Left ventricle myocardium inferior (tissue), 1 donor: ENCODE measurements around the gene BMP7. TPM values are rescaled to one million over a fixed set of nuclear protein-coding genes. Genes with fewer than 3 reads are reported as not detected.

Experiments
- DNase-seq: peaks from one replicate; pipeline ENCODE4 v3.0.0-alpha.2; 2020
- H3K27ac ChIP-seq: fragments of 200-600 bp; replicated peaks from 2 replicates; pipeline ENCODE4 v1.8.0; 2021
- H3K27me3 ChIP-seq: fragments of 200-600 bp; 2 replicates; pipeline ENCODE4 v1.8.0; 2021; ENCODE audit warnings: low read depth
- H3K36me3 ChIP-seq: fragments of 200-600 bp; 2 replicates; pipeline ENCODE4 v1.8.0; 2021
- H3K4me1 ChIP-seq: fragments of 200-600 bp; 2 replicates; pipeline ENCODE4 v1.8.0; 2021
- H3K4me3 ChIP-seq: fragments of 200-600 bp; 2 replicates; pipeline ENCODE4 v1.8.0; 2021; ENCODE audit warnings: mild to moderate bottlenecking, moderate library complexity
- H3K9me3 ChIP-seq: fragments of 200-600 bp; replicated peaks from 2 replicates; pipeline ENCODE4 v1.8.0; 2021
- CTCF ChIP-seq: fragments of 200-600 bp; IDR thresholded peaks from 2 replicates; pipeline ENCODE4 v1.8.0; 2021; ENCODE audit warnings: antibody characterized with exemption, mild to moderate bottlenecking, borderline replicate concordance
- intact Hi-C: fragments of 100-400 bp; cut with micrococcal nuclease; formaldehyde crosslinking; loops from one replicate; pipeline ENCODE4 v1.11.0; 2022
- total RNA-seq: library from RNA; stranded (reverse); fragmentation: NEBNext Ultra II Directional; extraction: Animal tissue kit (Norgen Biotek cat#: 25700); gene quantifications from one replicate; pipeline ENCODE4 v1.2.1, GENCODE V29; 2021
- donor health status: DM: no; HTN: yes; CAD: no; lungs with severe emphysema.

Gene BMP7
- total RNA-seq, 1 donor from 2014 or later, result 19.9 TPM

- H3K4me1 ChIP-seq, result peaks cover 5% of the 10 kb centered on the region
- intact Hi-C loops, result no loop called here
- DNase-seq, result no peak
These were observed 60.7 kb downstream of the BMP7 start for GRCh38 chr20:57205606-57206219.

GRCh38 chr20:57203986-57204385 is 62.5 kb downstream of the BMP7 start:
- no peaks in the 10 kb centered on the region for H3K36me3 ChIP-seq
- intact Hi-C loops, result no loop called here
- H3K4me1 ChIP-seq, result peaks cover 10% of the 10 kb centered on the region
- H3K4me3 ChIP-seq, result no peak overlapping the region
- TF ChIP-seq CTCF, result no peak
- peaks cover 7% of the 10 kb centered on the region for H3K9me3 ChIP-seq
- H3K27me3 ChIP-seq, result peaks cover 8% of the 10 kb centered on the region
- no peak for DNase-seq
- H3K27ac ChIP-seq, result no peak overlapping the region

More at GRCh38 chr20:57205606-57206219, 60.7 kb downstream of the BMP7 start:
- Histone ChIP-seq H3K27me3 (no peaks in the 10 kb centered on the region), H3K9me3 (peaks cover 7% of the 10 kb centered on the region), H3K4me3 (no peak overlapping the region), H3K36me3 (no peaks in the 10 kb centered on the region), H3K27ac (no peak overlapping the region)
- TF ChIP-seq CTCF, result no peak

- H3K36me3 ChIP-seq, result no peaks in the 10 kb centered on the region
- no peak overlapping the region for H3K27ac ChIP-seq
- intact Hi-C loops, result no loop called here
- peaks cover 7% of the 10 kb centered on the region for H3K9me3 ChIP-seq
- H3K4me3 ChIP-seq, result no peak overlapping the region
- no peak for DNase-seq
- peaks cover 16% of the 10 kb centered on the region for H3K27me3 ChIP-seq
- peaks cover 11% of the 10 kb centered on the region for H3K4me1 ChIP-seq
- no peak for TF ChIP-seq CTCF
These were observed 63.2 kb downstream of the BMP7 start for GRCh38 chr20:57203204-57203603.

GRCh38 chr20:57202309-57202708 is 64.1 kb downstream of the BMP7 start:
- TF ChIP-seq CTCF, result no peak
- peaks cover 11% of the 10 kb centered on the region for H3K4me1 ChIP-seq
- DNase-seq, result no peak
- H3K4me3 ChIP-seq, result no peak overlapping the region
- peaks cover 7% of the 10 kb centered on the region for H3K9me3 ChIP-seq
- H3K27ac ChIP-seq, result no peak overlapping the region
- no peaks in the 10 kb centered on the region for H3K36me3 ChIP-seq
- peaks cover 19% of the 10 kb centered on the region for H3K27me3 ChIP-seq
- intact Hi-C loops, result no loop called here

- H3K27me3 ChIP-seq, result peaks cover 23% of the 10 kb centered on the region
- no peak for DNase-seq
- H3K4me1 ChIP-seq, result peaks cover 11% of the 10 kb centered on the region
- intact Hi-C loops, result no loop called here
- H3K27ac ChIP-seq, result no peak overlapping the region
- H3K9me3 ChIP-seq, result no peaks in the 10 kb centered on the region
- no peak overlapping the region for H3K4me3 ChIP-seq
- no peak for TF ChIP-seq CTCF
- no peaks in the 10 kb centered on the region for H3K36me3 ChIP-seq
These were observed 65.4 kb downstream of the BMP7 start for GRCh38 chr20:57200882-57201695.
